Stimulated activated CD8-positive, alpha-beta memory T cell treated with anti-CD3 and anti-CD28 coated beads, Interleukin-2, amount 100 ng/mL, for 1 hour (primary cell): ENCODE results near the gene CHN2.

Experiments
- DNase-seq, 2 donors: peaks; one replicate each; pipeline ENCODE4 v3.0.0-alpha.2; 2020; ENCODE audit warnings: low read depth in 2 of 2

Gene CHN2

GRCh38 chr7:29284696-29285443 lies 90.3 kb downstream of the CHN2 start:
- DNase-seq: no peak

DNA sequence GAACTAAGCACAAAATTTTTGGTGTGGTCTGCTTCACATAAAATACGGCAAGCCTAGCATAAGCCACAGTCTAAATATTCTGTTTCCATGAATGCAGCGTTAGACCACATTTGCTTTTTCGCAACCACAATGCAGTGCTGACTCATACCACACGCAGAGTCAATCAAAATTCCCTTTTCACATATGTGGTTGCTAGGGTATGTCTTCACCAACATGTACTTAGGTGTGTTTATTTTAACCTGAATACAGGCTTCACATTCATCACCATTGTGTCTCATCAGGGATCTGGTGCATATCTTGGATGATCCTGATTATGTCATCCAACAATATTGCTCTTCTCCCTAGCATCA lies 90.8 kb downstream of the CHN2 start:
- DNase-seq: peak; percentile 17 to 20

DNA sequence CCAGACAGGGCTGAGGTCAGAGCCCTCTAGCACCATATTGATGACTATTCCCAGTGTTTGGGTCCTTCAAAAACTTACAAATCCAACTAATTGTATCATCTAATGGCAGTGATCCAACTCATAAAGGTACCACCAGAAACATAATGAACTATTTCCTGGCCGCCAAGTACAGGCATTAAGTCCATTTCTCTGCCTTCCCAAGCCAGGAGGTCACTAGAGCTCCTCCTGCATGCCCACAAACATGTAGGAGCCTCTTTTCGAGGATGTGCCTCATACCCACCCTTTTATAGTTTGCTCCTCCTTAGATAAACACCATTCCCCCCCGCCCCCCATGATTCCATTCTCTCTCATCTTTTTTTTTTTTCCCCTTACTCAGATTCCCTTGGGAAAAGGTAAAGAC lies 91.3 kb downstream of the CHN2 start:
- no peak for DNase-seq

DNA sequence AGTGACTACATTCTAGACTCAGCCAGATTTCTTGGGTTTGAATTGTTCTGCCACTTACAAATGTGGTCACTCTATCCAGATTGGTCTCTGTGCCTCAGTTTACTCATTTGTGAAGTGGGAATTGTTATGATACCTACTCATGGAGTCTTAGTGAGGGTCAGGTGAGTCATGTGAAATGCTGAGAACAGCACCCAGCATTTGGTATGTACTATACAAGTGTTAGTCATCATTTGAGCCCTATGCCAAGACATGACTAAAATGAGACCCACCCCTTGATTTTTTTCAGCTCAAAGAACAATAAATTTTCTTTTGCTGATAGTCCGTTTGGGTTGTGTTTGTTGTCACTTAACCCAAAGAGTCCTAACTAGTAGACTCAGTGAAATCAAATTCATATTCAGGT lies 92.8 kb downstream of the CHN2 start:
- DNase-seq: no peak

DNA sequence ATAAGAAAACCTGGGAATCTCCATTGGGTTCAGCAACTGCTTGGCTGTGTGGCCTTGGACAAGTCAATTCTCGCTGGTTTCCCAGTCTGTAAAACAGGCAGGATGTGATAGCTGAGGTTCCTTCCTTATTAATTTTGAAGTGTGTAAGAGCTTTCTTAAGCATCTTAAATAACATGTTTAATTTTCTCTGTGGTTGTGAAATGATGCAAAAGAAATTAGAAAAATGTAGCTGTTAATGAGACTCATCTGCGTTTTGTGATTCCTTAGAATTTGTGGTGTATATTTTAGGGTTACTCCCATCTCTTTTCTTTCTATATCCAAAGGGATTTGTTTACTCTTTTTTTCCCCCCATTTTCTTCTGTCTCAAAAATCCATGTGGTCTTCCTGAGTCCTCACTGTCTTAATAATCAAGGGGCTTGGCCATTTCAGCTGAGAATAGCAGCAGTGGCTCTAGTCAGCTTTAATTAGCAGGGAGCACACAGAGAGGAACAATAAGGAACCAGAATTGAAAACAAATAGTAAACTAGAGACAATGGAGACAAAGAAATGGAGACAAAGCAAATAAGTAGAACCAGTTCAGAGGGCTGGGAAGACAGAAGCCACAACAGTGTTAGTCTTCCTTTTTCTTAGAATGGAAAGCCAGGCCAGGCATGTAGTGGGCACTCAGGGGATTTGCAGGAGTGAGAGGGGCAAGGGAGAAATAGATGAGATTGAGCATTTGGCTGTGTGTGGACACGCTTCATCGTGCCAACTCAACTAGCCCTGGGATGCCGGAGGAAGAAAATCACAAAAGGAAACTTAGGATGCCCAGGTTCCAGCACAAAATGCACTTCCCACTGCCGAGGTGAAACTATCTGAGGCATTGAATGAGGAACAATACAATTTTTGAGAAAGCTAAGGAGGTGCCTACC lies 93.9 kb downstream of the CHN2 start:
- no peak for DNase-seq

GRCh38 chr7:29289156-29290021 lies 94.8 kb downstream of the CHN2 start:
- DNase-seq: no peak

- no peak for DNase-seq
Measured at GRCh38 chr7:29290829-29291228, 96.3 kb downstream of the CHN2 start.

DNA sequence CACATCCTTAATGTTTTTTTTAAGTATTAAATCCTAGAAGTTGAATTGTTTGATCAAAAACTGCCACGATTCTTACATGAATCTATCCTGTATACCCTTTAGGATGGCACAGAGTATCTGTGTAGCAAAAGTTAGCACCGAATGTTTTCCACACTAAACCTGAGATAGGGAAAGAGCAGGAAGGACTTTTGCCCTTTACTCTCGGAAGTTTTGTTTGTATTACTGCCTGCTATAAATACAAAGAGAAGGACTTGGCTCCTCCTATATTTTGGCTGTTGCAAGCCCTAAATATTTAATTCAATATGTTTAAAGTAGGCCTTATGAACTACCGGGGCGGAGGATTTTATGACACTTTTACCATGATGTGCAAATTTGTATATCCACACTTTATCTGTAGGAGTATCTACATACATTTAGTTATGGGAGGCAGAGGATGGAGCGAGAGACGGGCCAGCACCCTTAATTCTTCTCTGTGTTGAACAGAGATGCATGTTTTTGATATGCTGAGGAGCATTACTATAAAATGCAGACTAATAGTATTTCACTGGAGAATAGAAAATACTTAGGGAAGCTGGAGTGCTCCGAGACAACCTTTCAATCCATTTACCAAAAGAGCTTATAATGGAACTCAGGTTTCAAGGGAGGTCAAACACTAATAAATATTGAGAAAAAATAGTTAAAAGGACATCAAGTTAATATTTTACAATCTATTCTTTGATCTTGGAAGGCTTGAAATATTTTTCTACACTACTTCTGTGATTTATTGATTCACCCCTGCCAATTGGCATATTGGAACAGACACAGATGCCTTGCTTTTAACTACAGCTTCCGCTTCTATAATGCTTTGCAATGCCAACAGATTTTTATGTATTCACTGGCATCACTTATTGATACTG lies 97.4 kb downstream of the CHN2 start:
- DNase-seq: no peak

DNA sequence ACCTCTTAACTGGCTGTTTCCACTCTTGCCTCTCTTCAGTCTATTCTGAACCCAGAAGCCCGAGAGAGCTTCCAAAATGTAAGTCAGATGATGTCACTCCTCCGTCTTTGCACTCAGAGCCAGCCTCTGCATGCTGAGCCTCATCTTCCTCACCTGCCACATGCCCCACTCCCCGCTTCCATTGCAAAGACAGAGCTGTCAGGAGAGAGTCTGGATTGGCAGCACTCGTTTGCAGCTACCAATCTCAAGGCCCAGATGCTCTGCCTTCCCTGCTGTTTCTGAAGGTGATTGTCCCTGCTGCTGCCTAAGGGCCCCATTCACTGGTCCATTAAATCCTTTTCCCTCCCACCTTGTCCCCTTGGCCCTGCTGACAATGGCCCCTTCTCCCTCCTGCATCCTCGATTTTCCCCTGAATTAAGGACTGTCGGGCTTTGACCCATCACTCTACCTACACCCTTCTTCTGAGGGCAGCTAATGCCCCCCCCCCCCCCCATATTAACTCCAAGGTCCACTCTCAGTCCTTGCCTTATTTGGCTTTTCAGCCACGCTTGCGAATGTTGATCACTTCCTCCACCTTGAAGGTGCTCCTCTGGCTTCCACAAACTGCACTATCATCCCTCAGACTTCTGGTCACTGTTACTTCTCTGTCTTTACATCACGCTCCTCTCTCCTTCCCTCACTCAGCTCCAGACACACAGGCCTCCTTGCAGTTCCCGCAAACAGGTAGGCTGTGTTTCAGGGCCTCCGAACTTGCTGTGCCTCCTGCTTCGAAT lies 98.5 kb downstream of the CHN2 start:
- DNase-seq: no peak

- no peak for DNase-seq
Measured at GRCh38 chr7:29296421-29296820, 101.8 kb downstream of the CHN2 start.

GRCh38 chr7:29297194-29297890 lies 102.8 kb downstream of the CHN2 start:
- DNase-seq: no peak

GRCh38 chr7:29299086-29299485 lies 104.5 kb downstream of the CHN2 start:
- DNase-seq: no peak

DNA sequence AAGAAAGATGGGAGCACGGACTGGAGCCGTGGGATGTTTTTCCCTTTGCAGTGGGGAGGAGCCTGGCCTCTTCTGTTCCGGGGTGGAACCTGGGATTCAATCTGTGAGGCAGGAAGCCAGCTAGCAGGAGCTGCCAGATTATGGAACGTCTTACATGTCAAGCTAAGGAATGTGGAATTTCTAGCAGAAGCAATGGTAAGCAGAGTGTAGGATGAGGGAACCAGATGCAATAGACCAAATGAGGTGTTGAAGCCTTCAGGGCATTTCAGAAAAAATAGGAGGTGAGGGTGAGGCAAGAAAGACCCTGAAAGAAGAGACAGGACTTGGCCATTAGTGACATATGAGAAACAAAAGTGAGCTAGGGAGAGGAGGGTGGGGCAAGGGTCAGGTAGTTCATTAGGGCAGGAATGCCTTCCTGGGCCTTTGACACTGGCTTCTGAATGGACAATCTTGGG lies 105.5 kb downstream of the CHN2 start:
- DNase-seq: no peak

DNA sequence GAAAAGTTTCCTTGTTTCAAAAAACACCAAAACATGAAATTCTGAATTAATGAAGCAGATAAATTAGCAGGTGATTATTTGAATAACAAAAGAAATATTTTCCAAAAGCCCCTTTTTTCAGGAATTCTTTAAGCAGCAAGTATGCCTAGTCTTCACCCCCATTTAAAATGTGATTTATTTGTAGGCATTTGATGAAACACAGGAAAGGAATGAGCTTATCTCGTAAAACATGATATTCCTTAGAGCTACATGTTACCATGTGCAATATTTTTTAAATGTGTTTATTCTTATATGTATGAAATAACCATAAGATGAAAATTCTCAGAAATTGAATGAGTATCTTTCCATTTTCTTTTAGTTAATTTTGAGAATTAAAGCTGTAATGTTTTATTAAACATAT lies 106.1 kb downstream of the CHN2 start:
- DNase-seq: no peak

DNA sequence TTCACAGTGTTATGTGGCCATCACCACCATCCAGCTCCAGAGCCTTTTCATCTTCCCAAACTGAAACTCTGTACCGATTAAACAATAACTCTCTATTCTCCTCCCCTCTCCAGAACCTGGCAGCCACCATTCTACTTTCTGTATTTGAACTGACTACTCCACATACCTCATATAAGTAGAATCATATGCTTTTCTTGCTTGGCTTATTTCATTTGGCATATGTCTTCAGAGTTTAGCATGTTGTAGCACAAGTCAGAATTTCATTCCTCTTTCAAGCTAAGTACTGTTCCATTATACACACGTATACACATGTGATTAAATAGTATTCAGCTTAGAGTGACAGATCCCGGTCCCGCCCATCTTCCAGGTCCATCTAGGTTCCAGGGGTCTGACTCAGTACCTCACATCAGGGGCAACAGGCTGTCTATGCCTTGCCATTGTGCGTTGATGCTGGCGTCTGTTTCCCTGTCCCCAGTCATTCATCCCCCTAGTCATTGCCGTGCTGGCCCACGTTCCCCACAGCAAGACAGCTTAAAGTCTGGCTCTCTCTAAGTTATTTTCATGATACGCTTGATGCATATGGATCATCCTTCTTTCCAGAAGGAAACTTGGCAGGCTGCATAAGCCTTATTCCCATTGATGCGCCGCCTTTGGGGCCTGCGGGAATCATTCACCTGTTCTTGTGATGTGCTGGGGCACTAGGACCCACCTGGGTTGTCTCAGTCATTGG lies 108.3 kb downstream of the CHN2 start:
- DNase-seq: no peak

DNA sequence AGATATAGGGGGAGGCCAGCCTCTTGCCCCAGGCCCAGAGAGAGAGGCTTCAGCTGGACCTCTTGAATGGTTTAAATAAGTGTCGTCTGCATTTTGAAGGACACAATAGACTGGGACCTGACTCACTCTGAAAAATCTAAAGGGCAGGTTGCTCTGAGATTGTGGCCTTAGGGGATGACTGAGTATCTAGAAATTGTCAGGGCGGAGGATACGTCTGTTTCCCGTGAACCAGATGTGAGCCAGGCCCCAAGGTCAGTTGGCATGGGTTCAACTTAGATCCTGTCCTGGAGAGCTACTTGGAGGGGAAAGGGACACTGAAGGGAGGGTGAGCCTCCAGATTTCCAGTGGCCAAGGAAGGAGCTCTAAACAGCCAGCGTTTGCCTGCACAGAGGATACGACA lies 110.2 kb downstream of the CHN2 start:
- no peak for DNase-seq

- DNase-seq: no peak
Measured at GRCh38 chr7:29306319-29306991, 111.9 kb downstream of the CHN2 start.

GRCh38 chr7:29308424-29308823 lies 113.8 kb downstream of the CHN2 start:
- no peak for DNase-seq
